HG03575 (cell line): Measurements from ENCODE around the gene ADAM17.

ENCODE experiments used
- ATAC-seq: cut with Tn5 transposase; IDR thresholded peaks from one replicate; pipeline ENCODE4 v1.9.1; 2021; ENCODE audit not compliant: unreplicated experiment, insufficient number of reproducible peaks, low FRiP score; ENCODE audit errors: extremely low read depth

The ADAM17 gene

GRCh38 chr2:9440058-9440727 is 115.4 kb downstream of the ADAM17 start:
- ATAC-seq = no peak

DNA sequence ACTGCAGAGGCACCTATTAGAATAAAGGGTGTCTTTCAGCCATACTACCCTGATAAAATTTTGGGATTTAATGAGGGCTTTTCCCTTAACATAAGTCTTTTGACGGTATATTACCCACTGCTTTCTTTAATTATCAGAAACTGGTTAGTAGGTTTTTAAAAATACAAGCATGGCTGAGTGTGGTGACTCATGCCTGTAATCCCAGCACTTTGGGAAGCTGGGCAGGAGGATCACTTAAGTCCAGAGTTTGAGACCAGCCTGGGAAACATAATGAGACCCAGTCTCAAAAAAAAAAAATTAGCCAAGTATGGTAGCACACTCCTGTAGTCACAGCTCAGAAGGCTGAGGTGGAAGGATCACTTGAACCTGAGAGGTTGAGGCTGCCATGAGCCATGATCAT is 116.1 kb downstream of the ADAM17 start:
- ATAC-seq = no peak
